Measurements from ENCODE around the gene B9D1.

The B9D1 gene

GRCh38 chr17:19370493-19370960 is 8.0 kb upstream of the B9D1 start:
- no peak for TF ChIP-seq CTCF (conservative IDR thresholded peaks at IDR 0.05; ENCODE audit: control insufficient read depth, insufficient read depth, low read depth, low read length)
- peak; percentile 21 for DNase-seq (ENCODE audit: low read depth)
- no peak overlapping the region for H3K4me3 ChIP-seq (ENCODE audit: control insufficient read depth, low read depth, low read length)

GRCh38 chr17:19369846-19370492 is 7.4 kb upstream of the B9D1 start:
- no peak for DNase-seq (ENCODE audit: low read depth)
- no peak overlapping the region for H3K4me3 ChIP-seq (ENCODE audit: control insufficient read depth, low read depth, low read length)
- no peak for TF ChIP-seq CTCF (conservative IDR thresholded peaks at IDR 0.05; ENCODE audit: control insufficient read depth, insufficient read depth, low read depth, low read length)

- no peak for DNase-seq (ENCODE audit: low read depth)
- no peak overlapping the region for H3K4me3 ChIP-seq (ENCODE audit: control insufficient read depth, low read depth, low read length)
- TF ChIP-seq CTCF (conservative IDR thresholded peaks at IDR 0.05; ENCODE audit: control insufficient read depth, insufficient read depth, low read depth, low read length) = no peak
Observed at GRCh38 chr17:19369107-19369778, 6.7 kb upstream of the B9D1 start.

- DNase-seq (ENCODE audit: low read depth) = peak; percentile 54
- TF ChIP-seq CTCF (conservative IDR thresholded peaks at IDR 0.05; ENCODE audit: control insufficient read depth, insufficient read depth, low read depth, low read length) = no peak
- H3K4me3 ChIP-seq (ENCODE audit: control insufficient read depth, low read depth, low read length) = no peak overlapping the region
Observed at GRCh38 chr17:19368229-19368628, 5.7 kb upstream of the B9D1 start.

GRCh38 chr17:19366637-19366972 is 4.1 kb upstream of the B9D1 start:
- H3K4me3 ChIP-seq (ENCODE audit: control insufficient read depth, low read depth, low read length) = no peak overlapping the region
- no peak for DNase-seq (ENCODE audit: low read depth)
- no peak for TF ChIP-seq CTCF (conservative IDR thresholded peaks at IDR 0.05; ENCODE audit: control insufficient read depth, insufficient read depth, low read depth, low read length)

GRCh38 chr17:19365833-19366636 is 3.5 kb upstream of the B9D1 start:
- DNase-seq (ENCODE audit: low read depth) = no peak
- H3K4me3 ChIP-seq (ENCODE audit: control insufficient read depth, low read depth, low read length) = no peak overlapping the region
- TF ChIP-seq CTCF (conservative IDR thresholded peaks at IDR 0.05; ENCODE audit: control insufficient read depth, insufficient read depth, low read depth, low read length) = no peak
